Ascending aorta (tissue), 2 donors: ENCODE results near the gene EFHD2. TPM values are rescaled to one million over a fixed set of nuclear protein-coding genes. Genes with fewer than 3 reads are reported as not detected.

Source experiments
- DNase-seq, 2 donors: peaks; one replicate each; pipeline ENCODE4 v3.0.0-alpha.2; 2019; ENCODE audit warnings: low spot score in 2 of 2
- H3K27ac ChIP-seq, 2 donors: fragments of 200-600 bp; sonication (generic); one replicate each; pipeline ENCODE4 v1.5.1; 2016 to 2017; ENCODE audit warnings: mild to moderate bottlenecking in 1 of 2
- H3K27me3 ChIP-seq: fragments of 200-600 bp; sonication (generic); one replicate; pipeline ENCODE4 v1.5.1; 2017
- H3K36me3 ChIP-seq, 2 donors: fragments of 200-600 bp; sonication (generic); one replicate each; pipeline ENCODE4 v1.5.1; 2016
- H3K4me1 ChIP-seq, 2 donors: fragments of 200-600 bp; sonication (generic); one replicate each; pipeline ENCODE4 v1.5.1; 2016 to 2017; ENCODE audit warnings: mild to moderate bottlenecking in 1 of 2
- H3K4me3 ChIP-seq, 2 donors: fragments of 200-600 bp; sonication (generic); one replicate each; pipeline ENCODE4 v1.5.1; 2016 to 2017; ENCODE audit warnings: mild to moderate bottlenecking in 1 of 2
- H3K9me3 ChIP-seq, 2 donors: fragments of 200-600 bp; sonication (generic); one replicate each; pipeline ENCODE4 v1.5.1; 2016
- intact Hi-C: fragments of 100-400 bp; cut with DNase I; formaldehyde crosslinking; loops from one replicate; pipeline ENCODE4 v1.15.1; 2023
- total RNA-seq: library from RNA; depleted of rRNA; stranded (reverse); fragments of >200 nt; gene quantifications from one replicate; pipeline ENCODE4 v1.1.0, GENCODE V29; 2016
- TF ChIP-seq, protein P1 (sequence below), 3 experiments: fragments of 200-600 bp in 2 of 3; fragments of 450-650 bp in 1 of 3; sonication (generic) in 2 of 3; IDR thresholded peaks; one replicate each; pipeline ENCODE4 v1.5.1; 2016 to 2019; ENCODE audit warnings: antibody characterized with exemption in 3 of 3, mild to moderate bottlenecking in 1 of 3, moderate library complexity in 1 of 3

EFHD2 gene
- total RNA-seq, 1 donor from 2014 or later, result 116 TPM

DNA sequence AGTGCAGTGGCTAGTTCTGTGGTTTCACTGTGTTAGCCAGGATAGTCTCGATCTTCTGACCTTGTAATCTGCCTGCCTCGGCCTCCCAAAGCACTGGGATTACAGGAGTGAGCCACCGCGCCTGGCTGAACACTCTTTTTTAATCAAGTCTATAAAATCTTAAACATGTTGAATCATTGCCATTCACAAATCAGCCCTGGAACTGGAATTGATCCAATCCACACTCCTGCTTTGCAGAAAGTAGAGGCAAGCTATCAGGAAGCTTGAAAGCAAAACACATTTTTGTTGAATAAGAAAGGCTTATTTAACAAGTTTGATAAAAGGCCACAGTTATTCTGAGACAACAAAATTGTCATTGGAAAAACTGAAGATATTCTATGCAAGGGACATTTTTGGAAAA lies 18.3 kb upstream of the EFHD2 start:
- Histone ChIP-seq H3K36me3 (no peaks in the 10 kb centered on the region), H3K4me3 (no peak overlapping the region), H3K27me3 (no peaks in the 10 kb centered on the region), H3K27ac (no peak overlapping the region), H3K9me3 (no peaks in the 10 kb centered on the region), H3K4me1 (peaks cover 0 to 2% of the 10 kb centered on the region in 2 donors)
- no peak for DNase-seq
- intact Hi-C loops, result no loop called here
- TF ChIP-seq, protein P1, sequence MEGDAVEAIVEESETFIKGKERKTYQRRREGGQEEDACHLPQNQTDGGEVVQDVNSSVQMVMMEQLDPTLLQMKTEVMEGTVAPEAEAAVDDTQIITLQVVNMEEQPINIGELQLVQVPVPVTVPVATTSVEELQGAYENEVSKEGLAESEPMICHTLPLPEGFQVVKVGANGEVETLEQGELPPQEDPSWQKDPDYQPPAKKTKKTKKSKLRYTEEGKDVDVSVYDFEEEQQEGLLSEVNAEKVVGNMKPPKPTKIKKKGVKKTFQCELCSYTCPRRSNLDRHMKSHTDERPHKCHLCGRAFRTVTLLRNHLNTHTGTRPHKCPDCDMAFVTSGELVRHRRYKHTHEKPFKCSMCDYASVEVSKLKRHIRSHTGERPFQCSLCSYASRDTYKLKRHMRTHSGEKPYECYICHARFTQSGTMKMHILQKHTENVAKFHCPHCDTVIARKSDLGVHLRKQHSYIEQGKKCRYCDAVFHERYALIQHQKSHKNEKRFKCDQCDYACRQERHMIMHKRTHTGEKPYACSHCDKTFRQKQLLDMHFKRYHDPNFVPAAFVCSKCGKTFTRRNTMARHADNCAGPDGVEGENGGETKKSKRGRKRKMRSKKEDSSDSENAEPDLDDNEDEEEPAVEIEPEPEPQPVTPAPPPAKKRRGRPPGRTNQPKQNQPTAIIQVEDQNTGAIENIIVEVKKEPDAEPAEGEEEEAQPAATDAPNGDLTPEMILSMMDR (IDR thresholded peaks at IDR 0.05), result no peak

DNA sequence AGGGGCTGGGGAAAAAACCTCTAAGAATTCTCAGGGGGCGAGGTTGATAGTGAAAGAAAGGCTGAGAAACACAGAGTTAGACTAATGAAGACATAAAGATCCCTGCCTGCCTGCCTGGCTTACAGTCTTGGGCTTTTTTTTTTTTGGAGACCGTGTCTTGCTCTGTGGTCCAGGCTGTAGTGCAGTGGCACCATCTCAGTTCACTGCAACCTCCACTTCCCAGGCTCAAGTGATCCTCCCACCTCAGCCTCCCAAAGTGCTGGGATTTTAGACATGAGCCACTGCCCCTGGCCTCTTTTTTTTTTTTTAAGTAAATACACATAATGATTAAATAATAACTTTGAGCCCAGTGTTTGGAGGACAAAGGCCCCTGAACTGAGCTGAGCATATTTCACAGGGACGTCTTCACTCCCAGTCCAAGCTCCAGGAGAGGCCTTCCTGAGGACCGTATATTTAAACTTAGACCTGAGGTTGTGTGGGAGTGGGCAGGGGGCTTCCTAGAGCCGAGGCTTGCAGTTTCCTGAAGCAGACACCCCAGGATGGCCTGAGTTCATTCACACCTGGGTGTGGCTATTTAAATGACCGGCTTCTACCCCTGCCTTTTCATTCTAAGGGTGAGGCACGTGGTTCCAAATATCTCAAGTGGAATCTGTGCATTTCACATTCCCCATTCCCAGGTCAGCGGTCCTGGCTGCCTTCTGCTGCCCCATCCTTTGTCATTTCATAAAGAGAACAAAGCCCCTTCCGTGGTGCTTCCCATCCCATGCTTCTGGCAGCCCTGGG lies 16.0 kb upstream of the EFHD2 start:
- H3K27me3 ChIP-seq, result no peaks in the 10 kb centered on the region
- no peak overlapping the region for H3K27ac ChIP-seq
- H3K4me1 ChIP-seq, result peaks cover 0 to 2% of the 10 kb centered on the region in 2 donors
- no peaks in the 10 kb centered on the region for H3K9me3 ChIP-seq
- H3K36me3 ChIP-seq, result no peaks in the 10 kb centered on the region
- TF ChIP-seq, protein P1 (IDR thresholded peaks at IDR 0.05), result no peak
- H3K4me3 ChIP-seq, result no peak overlapping the region
- intact Hi-C loops, result no loop called here
- no peak for DNase-seq

DNA sequence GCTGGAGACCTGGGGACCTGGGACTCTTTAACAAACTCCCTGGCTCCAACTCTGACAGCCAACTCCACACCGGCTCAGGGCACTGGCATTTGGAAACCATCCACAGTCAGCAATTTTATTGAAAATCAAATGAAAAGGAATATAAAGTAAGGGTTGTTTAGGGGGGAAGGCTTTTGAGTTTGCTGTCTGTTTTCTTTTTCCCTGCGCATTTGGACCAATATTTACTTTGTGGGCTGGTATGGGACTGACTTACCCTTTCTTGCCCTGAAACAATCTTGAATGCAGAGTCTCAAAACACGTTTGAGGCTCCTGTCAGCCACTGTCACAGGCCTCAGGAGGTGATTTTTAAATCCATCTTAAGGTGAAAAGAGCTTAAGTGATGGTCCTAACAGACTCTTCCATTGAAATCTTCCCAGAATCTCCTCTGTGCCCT lies 15.4 kb upstream of the EFHD2 start:
- H3K27ac ChIP-seq, result no peak overlapping the region
- peaks cover 0 to 2% of the 10 kb centered on the region in 2 donors for H3K4me1 ChIP-seq
- TF ChIP-seq, protein P1 (IDR thresholded peaks at IDR 0.05), result no peak
- H3K36me3 ChIP-seq, result no peaks in the 10 kb centered on the region
- H3K27me3 ChIP-seq, result no peaks in the 10 kb centered on the region
- intact Hi-C loops, result no loop called here
- no peak overlapping the region for H3K4me3 ChIP-seq
- peaks cover 0 to under 1% of the 10 kb centered on the region in 2 donors for H3K9me3 ChIP-seq
- no peak for DNase-seq

DNA sequence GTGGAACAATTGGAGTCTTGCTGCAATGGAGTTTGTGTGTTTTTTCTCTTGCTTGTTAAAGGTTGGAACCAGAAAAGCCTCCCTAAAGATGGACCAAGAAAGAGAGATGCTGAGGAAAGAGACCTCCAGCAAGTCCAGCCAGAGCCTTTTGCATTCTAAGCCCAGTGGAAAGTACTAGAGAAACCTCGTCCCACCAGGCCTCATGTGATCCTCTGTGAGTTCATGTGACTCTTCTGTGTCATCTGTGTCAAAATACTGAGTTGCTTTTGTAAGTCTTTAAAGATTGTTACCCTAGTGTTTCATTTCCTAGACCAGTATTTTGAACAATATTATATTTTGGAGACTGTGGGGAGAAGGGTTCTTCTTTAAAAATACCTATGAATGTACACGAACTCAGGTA lies 12.5 kb upstream of the EFHD2 start:
- intact Hi-C loops, result no loop called here
- TF ChIP-seq, protein P1 (IDR thresholded peaks at IDR 0.05), result no peak
- DNase-seq, result no peak

DNA sequence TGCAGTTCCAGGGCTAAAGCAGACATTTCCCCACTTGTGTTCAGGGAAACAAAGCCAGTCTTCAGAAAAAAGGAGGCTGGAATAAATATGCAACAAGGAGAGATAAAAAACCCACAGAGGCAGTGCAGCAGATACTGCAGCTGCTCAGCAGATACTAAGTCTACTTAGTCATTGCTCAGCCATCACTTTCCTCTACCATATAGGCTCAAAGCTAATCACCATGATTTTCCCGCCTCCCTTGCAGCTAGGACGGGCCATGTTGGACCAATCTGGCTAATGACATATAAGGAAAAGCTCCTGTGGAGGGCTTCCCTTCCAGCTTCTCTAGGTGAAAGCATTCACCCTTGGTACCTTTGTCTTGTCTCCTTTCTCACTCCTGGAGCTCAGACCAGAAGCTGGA lies 10.0 kb upstream of the EFHD2 start:
- Histone ChIP-seq H3K36me3 (no peaks in the 10 kb centered on the region), H3K4me1 (peaks cover 0 to 6% of the 10 kb centered on the region in 2 donors), H3K27me3 (no peaks in the 10 kb centered on the region), H3K27ac (no peak overlapping the region), H3K9me3 (peaks cover 0 to 8% of the 10 kb centered on the region in 2 donors), H3K4me3 (no peak overlapping the region)
- TF ChIP-seq, protein P1 (IDR thresholded peaks at IDR 0.05), result no peak
- intact Hi-C loops, result loop anchor here (10.0 kb wide), 1 partner anchor 245 kb away; the partner anchor contains the start of gene TMEM51
- no peak for DNase-seq

More for the DNA sequence above, 12.5 kb upstream of the EFHD2 start:
- Histone ChIP-seq H3K9me3 (peaks cover 0 to 8% of the 10 kb centered on the region in 2 donors), H3K4me1 (peaks cover 0 to 6% of the 10 kb centered on the region in 2 donors), H3K36me3 (no peaks in the 10 kb centered on the region), H3K27ac (no peak overlapping the region), H3K27me3 (no peaks in the 10 kb centered on the region), H3K4me3 (no peak overlapping the region)
